HepG2 (cell line): ENCODE data around the gene SRSF4. TPM values are rescaled to one million over a fixed set of nuclear protein-coding genes. Genes with fewer than 3 reads are reported as not detected.

Experiments used
- CC2D1A ChIP-seq: sonication (generic); formaldehyde crosslinking; IDR thresholded peaks from 2 replicates; pipeline ENCODE4 v1.8.1; 2023; ENCODE audit warnings: mild to moderate bottlenecking, missing genetic modification reagents
- HCFC1 ChIP-seq: fragments of 150-350 bp; IDR thresholded peaks from 2 replicates; pipeline ENCODE4 v1.6.1; 2014; ENCODE audit warnings: low read depth, low read length
- HDAC1 ChIP-seq: sonication (generic); formaldehyde crosslinking; IDR thresholded peaks from 2 replicates; pipeline ENCODE4 v1.5.1; 2020; ENCODE audit warnings: mild to moderate bottlenecking, missing genetic modification reagents
- HIVEP1 ChIP-seq: sonication (generic); formaldehyde crosslinking; IDR thresholded peaks from 2 replicates; pipeline ENCODE4 v1.4.0; 2020; ENCODE audit warnings: mild to moderate bottlenecking, missing genetic modification reagents
- HOXA9 ChIP-seq: sonication (generic); formaldehyde crosslinking; IDR thresholded peaks from 2 replicates; pipeline ENCODE4 v1.8.1; 2022; ENCODE audit warnings: missing genetic modification reagents, mild to moderate bottlenecking, moderate library complexity, borderline replicate concordance
- MAZ ChIP-seq, 2 experiments: sonication (generic) in 1 of 2; formaldehyde crosslinking in 1 of 2; IDR thresholded peaks; 2 replicates each; pipeline versions ENCODE4 v1.5.0 to v1.6.1; 2012 to 2020; ENCODE audit warnings: low read depth in 2 of 2, mild to moderate bottlenecking in 2 of 2, borderline replicate concordance in 1 of 2, improper control_type of control experiment in 1 of 2, low read length in 1 of 2, missing genetic modification reagents in 1 of 2, moderate library complexity in 1 of 2
- NR0B2 ChIP-seq: sonication (generic); formaldehyde crosslinking; IDR thresholded peaks from 2 replicates; pipeline ENCODE4 v1.4.0; 2020; ENCODE audit warnings: mild to moderate bottlenecking, missing genetic modification reagents
- PATZ1 ChIP-seq: sonication (generic); formaldehyde crosslinking; IDR thresholded peaks from 2 replicates; pipeline ENCODE4 v1.4.0; 2020; ENCODE audit warnings: missing genetic modification reagents
- RNF219 ChIP-seq: sonication (generic); formaldehyde crosslinking; IDR thresholded peaks from 2 replicates; pipeline ENCODE4 v1.5.0; 2020; ENCODE audit warnings: mild to moderate bottlenecking, missing genetic modification reagents
- SNRNP70 ChIP-seq: fragments of 200-400 bp; formaldehyde crosslinking; IDR thresholded peaks from 2 replicates; pipeline ENCODE4 v1.6.1; 2017; ENCODE audit warnings: mild to moderate bottlenecking, low read depth, low read length, moderate library complexity
- ZBTB20 ChIP-seq: sonication (generic); formaldehyde crosslinking; IDR thresholded peaks from 2 replicates; pipeline ENCODE4 v1.8.1; 2023; ENCODE audit warnings: missing genetic modification reagents, low read depth, mild to moderate bottlenecking, borderline replicate concordance
- ZBTB7B ChIP-seq: sonication (generic); formaldehyde crosslinking; IDR thresholded peaks from 2 replicates; pipeline ENCODE4 v1.4.0; 2020; ENCODE audit warnings: missing genetic modification reagents
- ZMAT3 ChIP-seq: sonication (generic); formaldehyde crosslinking; conservative IDR thresholded peaks from 2 replicates; pipeline ENCODE4 v1.7.0; 2021; ENCODE audit warnings: missing genetic modification reagents
- ZNF10 ChIP-seq: sonication (generic); formaldehyde crosslinking; IDR thresholded peaks from 2 replicates; pipeline ENCODE4 v1.4.0; 2020; ENCODE audit warnings: mild to moderate bottlenecking, low read depth, missing genetic modification reagents, borderline replicate concordance
- ZNF138 ChIP-seq: sonication (generic); formaldehyde crosslinking; IDR thresholded peaks from 2 replicates; pipeline ENCODE4 v1.5.0; 2020; ENCODE audit warnings: mild to moderate bottlenecking, low read depth, missing genetic modification reagents
- ZNF44 ChIP-seq: sonication (generic); formaldehyde crosslinking; IDR thresholded peaks from 2 replicates; pipeline ENCODE4 v1.5.1; 2020; ENCODE audit warnings: mild to moderate bottlenecking, missing genetic modification reagents
- ZNF564 ChIP-seq: sonication (generic); formaldehyde crosslinking; IDR thresholded peaks from 2 replicates; pipeline ENCODE4 v1.8.1; 2023; ENCODE audit warnings: mild to moderate bottlenecking, missing genetic modification reagents
- ZNF792 ChIP-seq: IDR thresholded peaks from 2 replicates; pipeline ENCODE4 v1.6.1; 2016
- polyA plus RNA-seq, 8 experiments: library from polyadenylated mRNA; depleted of rRNA in 3 of 8; stranded (reverse) in 7 of 8; unstranded in 1 of 8; fragments of >200 nt; fragmentation: Illumina TruSeq in 4 of 8; extraction: Trizol in 4 of 8; gene quantifications; 2 replicates each; pipeline versions ENCODE4 v1.2.1 to v1.2.3, GENCODE V29; 2011 to 2016; ENCODE audit warnings: low read depth in 4 of 8, missing spikeins in 1 of 8, mixed read lengths in 1 of 8; ENCODE audit not compliant: insufficient read depth in 1 of 8
- total RNA-seq, 5 experiments: library from RNA; depleted of rRNA; stranded (reverse); fragments of >200 nt; fragmentation: Illumina TruSeq; extraction: Trizol; gene quantifications; 2 replicates each; pipeline ENCODE4 v1.2.3, GENCODE V29; 2016; ENCODE audit warnings: low read depth in 1 of 5
- TF ChIP-seq, protein P1 (sequence below): IDR thresholded peaks from 2 replicates; pipeline ENCODE4 v1.6.1; 2012; ENCODE audit warnings: low read depth, low read length, improper control_type of control experiment
- TF ChIP-seq, protein P2 (sequence below): sonication (generic); formaldehyde crosslinking; IDR thresholded peaks from 2 replicates; pipeline ENCODE4 v1.4.0; 2020; ENCODE audit warnings: missing genetic modification reagents

SRSF4 gene
- total and polyA plus RNA-seq, 2 of the 13 experiments (the other 11 are each of a cell fraction or from before 2014, with no cell fraction given) = 37.7 to 50.9 TPM

DNA sequence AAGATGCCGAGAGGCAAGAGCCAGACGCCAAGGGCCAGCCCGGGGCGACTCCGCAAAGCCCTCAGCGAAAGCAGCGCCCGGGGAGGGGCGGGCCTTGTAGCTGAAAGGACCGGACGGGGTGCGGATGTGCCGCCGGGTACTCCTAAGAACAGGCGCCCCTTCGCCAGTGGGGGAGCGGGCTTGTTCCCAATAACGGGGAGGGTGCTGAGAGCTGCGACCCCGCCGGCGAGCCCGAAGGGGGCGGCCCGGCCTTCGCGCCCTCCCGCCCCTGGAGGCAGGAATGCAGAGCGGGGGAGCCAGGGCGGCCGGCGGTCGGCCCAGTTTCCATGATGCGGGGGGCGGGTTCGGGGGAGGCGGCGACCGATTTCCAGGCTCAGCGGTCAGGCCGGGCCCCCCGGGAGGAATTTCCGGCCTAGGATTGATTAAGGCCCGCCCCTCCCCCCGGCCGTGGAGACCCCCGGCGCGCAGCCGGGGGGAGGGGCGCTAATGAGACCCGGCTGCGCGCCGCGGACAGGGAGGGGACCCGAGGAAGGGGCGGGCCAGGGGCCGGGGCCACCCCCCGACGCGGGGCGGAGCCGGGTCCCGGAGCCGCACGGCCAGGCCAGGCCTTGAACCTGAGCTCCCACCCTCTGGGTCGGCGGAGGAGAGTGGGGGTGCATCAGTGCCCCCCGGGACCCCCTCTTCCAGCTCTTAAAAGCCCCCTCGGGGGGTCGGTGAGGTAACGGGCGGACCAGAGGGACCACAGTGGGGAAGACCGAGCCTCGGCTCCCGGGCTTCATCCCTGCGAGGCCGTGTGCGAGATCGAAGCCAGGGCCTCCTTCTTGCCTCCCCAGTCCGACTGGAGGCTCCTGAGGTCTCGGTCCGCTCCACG, 57.1 kb downstream of the SRSF4 start (continued):
- TF ChIP-seq SNRNP70 (no peak), ZBTB7B (CRISPR knock-in tag) (peak; percentile 92), HOXA9 (CRISPR knock-in tag) (0 out of 2 replicates have a peak, but pooled peaks have one; percentile 16), ZBTB20 (CRISPR knock-in tag) (no peak), CC2D1A (CRISPR knock-in tag) (no peak), NR0B2 (CRISPR knock-in tag) (no peak), ZMAT3 (CRISPR knock-in tag) (no peak), ZNF44 (no peak), HCFC1 (no peak), ZNF564 (0 out of 2 replicates have a peak, but pooled peaks have one; percentile 24), ZNF10 (CRISPR knock-in tag) (no peak), MAZ (IDR thresholded peaks at IDR 0.05; ENCODE audit: borderline replicate concordance, low read depth, low read length) (peak; percentile 56; the same call in 1 of the 2 replicates), MAZ (CRISPR knock-in tag; IDR thresholded peaks at IDR 0.05; ENCODE audit: low read depth) (no peak), HDAC1 (CRISPR knock-in tag) (peak; percentile 70; the same call in 1 of the 2 replicates), PATZ1 (CRISPR knock-in tag) (peak; percentile 86), ZNF792 (0 out of 2 replicates have a peak, but pooled peaks have one; percentile 6), RNF219 (CRISPR knock-in tag) (no peak), HIVEP1 (CRISPR knock-in tag) (0 out of 2 replicates have a peak, but pooled peaks have one; percentile 24), ZNF138 (CRISPR knock-in tag) (no peak)
- TF ChIP-seq, protein P1, sequence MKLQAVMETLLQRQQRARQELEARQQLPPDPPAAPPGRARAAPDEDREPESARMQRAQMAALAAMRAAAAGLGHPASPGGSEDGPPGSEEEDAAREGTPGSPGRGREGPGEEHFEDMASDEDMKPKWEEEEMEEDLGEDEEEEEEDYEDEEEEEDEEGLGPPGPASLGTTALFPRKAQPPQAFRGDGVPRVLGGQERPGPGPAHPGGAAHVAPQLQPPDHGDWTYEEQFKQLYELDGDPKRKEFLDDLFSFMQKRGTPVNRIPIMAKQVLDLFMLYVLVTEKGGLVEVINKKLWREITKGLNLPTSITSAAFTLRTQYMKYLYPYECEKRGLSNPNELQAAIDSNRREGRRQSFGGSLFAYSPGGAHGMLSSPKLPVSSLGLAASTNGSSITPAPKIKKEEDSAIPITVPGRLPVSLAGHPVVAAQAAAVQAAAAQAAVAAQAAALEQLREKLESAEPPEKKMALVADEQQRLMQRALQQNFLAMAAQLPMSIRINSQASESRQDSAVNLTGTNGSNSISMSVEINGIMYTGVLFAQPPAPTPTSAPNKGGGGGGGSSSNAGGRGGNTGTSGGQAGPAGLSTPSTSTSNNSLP = no peak
- TF ChIP-seq, protein P2, sequence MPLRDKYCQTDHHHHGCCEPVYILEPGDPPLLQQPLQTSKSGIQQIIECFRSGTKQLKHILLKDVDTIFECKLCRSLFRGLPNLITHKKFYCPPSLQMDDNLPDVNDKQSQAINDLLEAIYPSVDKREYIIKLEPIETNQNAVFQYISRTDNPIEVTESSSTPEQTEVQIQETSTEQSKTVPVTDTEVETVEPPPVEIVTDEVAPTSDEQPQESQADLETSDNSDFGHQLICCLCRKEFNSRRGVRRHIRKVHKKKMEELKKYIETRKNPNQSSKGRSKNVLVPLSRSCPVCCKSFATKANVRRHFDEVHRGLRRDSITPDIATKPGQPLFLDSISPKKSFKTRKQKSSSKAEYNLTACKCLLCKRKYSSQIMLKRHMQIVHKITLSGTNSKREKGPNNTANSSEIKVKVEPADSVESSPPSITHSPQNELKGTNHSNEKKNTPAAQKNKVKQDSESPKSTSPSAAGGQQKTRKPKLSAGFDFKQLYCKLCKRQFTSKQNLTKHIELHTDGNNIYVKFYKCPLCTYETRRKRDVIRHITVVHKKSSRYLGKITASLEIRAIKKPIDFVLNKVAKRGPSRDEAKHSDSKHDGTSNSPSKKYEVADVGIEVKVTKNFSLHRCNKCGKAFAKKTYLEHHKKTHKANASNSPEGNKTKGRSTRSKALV (CRISPR knock-in tag) = no peak
